ENCODE data around the gene SLC6A4.

- TF ChIP-seq CTCF (optimal IDR thresholded peaks at IDR 0.05 in 1 of 3, IDR thresholded peaks at IDR 0.05 in 1 of 3, conservative IDR thresholded peaks at IDR 0.05 in 1 of 3; ENCODE audit: extremely low read depth in 1 of 3, insufficient read depth in 2 of 3, low read length in 3 of 3): no peak
- TF ChIP-seq EZH2 (IDR thresholded peaks at IDR 0.05; ENCODE audit: low read length): no peak
Observed at GRCh38 chr17:30222721-30223175, 12.7 kb downstream of the SLC6A4 start.

Measured in keratinocyte (primary cell).